A549 (cell line): ENCODE data around the gene RASGRP2. TPM values are rescaled to one million over a fixed set of nuclear protein-coding genes. Genes with fewer than 3 reads are reported as not detected.
"Not testable (repeated sequence)": the region's sequence is repeated elsewhere in the genome, so short reads cannot be mapped to it uniquely, and the experiment has no call there.

Experiments
- ATAC-seq, 2 experiments: fragments of 200-7000 bp in 1 of 2; fragments of >200 bp in 1 of 2; cut with Nextera tagmentation in 1 of 2; cut with Tn5 transposase in 1 of 2; 3 replicates each; pipeline versions ENCODE4 v1.8.0 to v1.9.1; 2018 to 2020; ENCODE audit warnings: mild to moderate bottlenecking in 1 of 2, moderate library complexity in 1 of 2
- CTCF ChIA-PET: fragments of 300-600 bp; sonication (Branson Sonifier 250); formaldehyde crosslinking; extraction: SDS; loops from one replicate; lab custom pipeline; 2021; ENCODE audit warnings: antibody characterized with exemption, inconsistent platforms; lab: Yijun Ruan, JAX
- POLR2A ChIA-PET: fragments of 350-600 bp; formaldehyde crosslinking; extraction: SDS; loops from one replicate; lab custom pipeline; 2021; ENCODE audit warnings: antibody characterized with exemption, inconsistent platforms; lab: Yijun Ruan, JAX
- DNase-seq, 2 experiments: peaks; one replicate each; pipeline versions ENCODE4 v3.0.0 to v3.0.0-alpha.2; 2011 to 2016; ENCODE audit warnings: low read depth in 1 of 2, low spot score in 1 of 2
- FAIRE-seq: peaks from 2 replicates; lab custom pipeline; 2011; peaks lifted over from hg19 to GRCh38; lab: Jason Lieb, UNC
- H3K27ac ChIP-seq, 2 experiments: fragments of >200 bp; sonication (Bioruptor Twin); formaldehyde crosslinking; 3 replicates each; pipeline ENCODE4 v1.5.1; 2016 to 2017
- H3K4me1 ChIP-seq: fragments of >200 bp; sonication (Bioruptor Twin); formaldehyde crosslinking; 3 replicates; pipeline ENCODE4 v1.6.1; 2016
- H3K4me2 ChIP-seq: fragments of >200 bp; sonication (Bioruptor Twin); formaldehyde crosslinking; 3 replicates; pipeline ENCODE4 v1.6.1; 2016
- H3K4me3 ChIP-seq: fragments of >200 bp; sonication (Bioruptor Twin); formaldehyde crosslinking; 3 replicates; pipeline ENCODE4 v1.5.1; 2016
- H3K9me3 ChIP-seq: fragments of >200 bp; sonication (Bioruptor Twin); formaldehyde crosslinking; 3 replicates; pipeline ENCODE4 v1.6.1; 2016
- ATOH8 ChIP-seq: fragments of 250-450 bp; sonication (Bioruptor Pico); IDR thresholded peaks from 2 replicates; pipeline ENCODE4 v1.5.0; 2020; ENCODE audit warnings: low read depth, mild to moderate bottlenecking, moderate library complexity
- CHD2 ChIP-seq: fragments of 150-350 bp; IDR thresholded peaks from 2 replicates; pipeline ENCODE4 v1.6.1; 2014; ENCODE audit warnings: low read length; ENCODE audit not compliant: partially characterized antibody
- E2F6 ChIP-seq: IDR thresholded peaks from 2 replicates; pipeline ENCODE4 v1.6.1; 2012; ENCODE audit warnings: low read depth, borderline replicate concordance
- FOSB ChIP-seq: fragments of 250-450 bp; sonication (Bioruptor Pico); IDR thresholded peaks from 2 replicates; pipeline ENCODE4 v1.5.0; 2020; ENCODE audit warnings: mild to moderate bottlenecking, moderate library complexity
- FOXS1 ChIP-seq: fragments of 250-450 bp; sonication (Bioruptor Pico); IDR thresholded peaks from 2 replicates; pipeline ENCODE4 v1.5.0; 2020; ENCODE audit warnings: mild to moderate bottlenecking, moderate library complexity
- GATA3 ChIP-seq: IDR thresholded peaks from 2 replicates; pipeline ENCODE4 v1.6.1; 2012; ENCODE audit warnings: borderline replicate concordance
- HES2 ChIP-seq: fragments of >200 bp; sonication (Bioruptor Twin); formaldehyde crosslinking; IDR thresholded peaks from 2 replicates; pipeline ENCODE4 v1.6.1; 2016
- KDM1A ChIP-seq: fragments of 200-600 bp; sonication (generic); IDR thresholded peaks from 2 replicates; pipeline ENCODE4 v1.6.1; 2016; ENCODE audit warnings: low read depth, mild to moderate bottlenecking
- MAX ChIP-seq: IDR thresholded peaks from 2 replicates; pipeline ENCODE4 v1.6.1; 2012
- MYC ChIP-seq: IDR thresholded peaks from 2 replicates; pipeline ENCODE4 v1.6.1; 2012; ENCODE audit warnings: mild to moderate bottlenecking, inconsistent platforms, low read length, improper control_type of control experiment, borderline replicate concordance
- PHF8 ChIP-seq: fragments of 200-600 bp; sonication (generic); IDR thresholded peaks from 2 replicates; pipeline ENCODE4 v1.6.1; 2016; ENCODE audit warnings: low read depth, mild to moderate bottlenecking, antibody characterized with exemption, moderate library complexity, borderline replicate concordance
- RARB ChIP-seq: fragments of 250-450 bp; sonication (Bioruptor Pico); IDR thresholded peaks from 2 replicates; pipeline ENCODE4 v1.8.0; 2021; ENCODE audit warnings: mild to moderate bottlenecking, moderate library complexity
- REST ChIP-seq: fragments of 200-600 bp; sonication (generic); IDR thresholded peaks from 2 replicates; pipeline ENCODE4 v1.6.1; 2016; ENCODE audit warnings: antibody characterized with exemption, mild to moderate bottlenecking, moderate library complexity
- RFX5 ChIP-seq: fragments of 450-650 bp; IDR thresholded peaks from 2 replicates; pipeline ENCODE4 v1.7.1; 2014; ENCODE audit warnings: antibody characterized with exemption, mild to moderate bottlenecking, moderate library complexity
- TFCP2L1 ChIP-seq: fragments of 250-450 bp; sonication (Bioruptor Pico); IDR thresholded peaks from 2 replicates; pipeline ENCODE4 v1.5.0; 2021; ENCODE audit warnings: mild to moderate bottlenecking
- TP53 ChIP-seq: fragments of 250-450 bp; sonication (Bioruptor Pico); IDR thresholded peaks from 2 replicates; pipeline ENCODE4 v1.5.0; 2021; ENCODE audit warnings: mild to moderate bottlenecking, moderate library complexity
- USF2 ChIP-seq: fragments of 450-650 bp; IDR thresholded peaks from 2 replicates; pipeline ENCODE4 v1.6.1; 2014; ENCODE audit warnings: antibody characterized with exemption
- ZSCAN20 ChIP-seq: fragments of 250-450 bp; sonication (Bioruptor Pico); IDR thresholded peaks from 2 replicates; pipeline ENCODE4 v1.8.0; 2022; ENCODE audit warnings: mild to moderate bottlenecking, moderate library complexity
- WGBS: methylation state at CpG from one replicate; pipeline ENCODE4 v1.1.6; 2017; ENCODE audit errors: missing lambda C conversion rate; 5-methylcytosine and 5-hydroxymethylcytosine counted together
- polyA plus RNA-seq, 4 experiments: library from polyadenylated mRNA; depleted of rRNA in 3 of 4; stranded (reverse); fragments of >200 nt; fragmentation: RNase III in 1 of 4; extraction: RNeasy Plus Mini Kit Qiagen cat#74134 plus additional on column Dnase treatment in 1 of 4; gene quantifications; 2 replicates in 3 of 4; 3 replicates in 1 of 4; pipeline ENCODE4 v1.2.3, GENCODE V29; 2011 to 2017

The RASGRP2 gene
- polyA plus RNA-seq, 2 of the 4 experiments (the other 2 are of a cell fraction) = 0.88 to 0.89 TPM

- FAIRE-seq = no peak
- WGBS = 90% methylated on average over 2 of the region's 2 CpGs
- Histone ChIP-seq H3K9me3 (no peaks in the 10 kb centered on the region), H3K4me2 (no peak overlapping the region), H3K27ac (no peak overlapping the region), H3K4me1 (no peaks in the 10 kb centered on the region), H3K4me3 (no peak overlapping the region)
- DNase-seq = no peak
- CTCF ChIA-PET = interaction anchor here (0.6 to 6.7 kb wide), 8 partner anchors 10 to 284 kb away, joined by 3 to 88 read pairs (median 3); partner anchors contain the start of gene RASGRP2
- TF ChIP-seq USF2 = no peak
- no peak for TF ChIP-seq PHF8
- no peak for TF ChIP-seq TFCP2L1 (CRISPR knock-in tag)
- no peak for TF ChIP-seq MAX
- no peak for TF ChIP-seq KDM1A
- no peak for TF ChIP-seq GATA3
- no peak for TF ChIP-seq ATOH8
- no peak for TF ChIP-seq RFX5
- no peak for TF ChIP-seq REST
- TF ChIP-seq HES2 = no peak
- TF ChIP-seq MYC = no peak
- no peak for TF ChIP-seq FOSB (CRISPR knock-in tag)
- TF ChIP-seq ZSCAN20 (CRISPR knock-in tag) = no peak
- no peak for TF ChIP-seq E2F6
- no peak for TF ChIP-seq CHD2
- TF ChIP-seq FOXS1 = no peak
- TF ChIP-seq TP53 (CRISPR knock-in tag) = no peak
- TF ChIP-seq RARB (CRISPR knock-in tag) = no peak
- POLR2A ChIA-PET = no interaction called here
- no peak for ATAC-seq
Observed at GRCh38 chr11:64703048-64703447, 40.9 kb downstream of the RASGRP2 start.

- H3K4me3 ChIP-seq, H3K9me3 ChIP-seq, POLR2A ChIA-PET, ATAC-seq, H3K4me1 ChIP-seq, DNase-seq, H3K27ac ChIP-seq, H3K4me2 ChIP-seq, FAIRE-seq: not testable (repeated sequence)
- CTCF ChIA-PET = interaction anchor here (5.8 kb wide), 1 partner anchor 13 kb away, joined by 44 read pairs; no protein-coding TSS in a partner anchor
- WGBS = 61% methylated on average over 4 of the region's 29 CpGs
Observed at GRCh38 chr11:64701956-64702355, 42.0 kb downstream of the RASGRP2 start.
